ENCODE data around the gene SLC25A46. TPM values are rescaled to one million over a fixed set of nuclear protein-coding genes. Genes with fewer than 3 reads are reported as not detected.

Gene SLC25A46
- total RNA-seq, 1 experiment from 2014 or later = 53.4 TPM

DNA sequence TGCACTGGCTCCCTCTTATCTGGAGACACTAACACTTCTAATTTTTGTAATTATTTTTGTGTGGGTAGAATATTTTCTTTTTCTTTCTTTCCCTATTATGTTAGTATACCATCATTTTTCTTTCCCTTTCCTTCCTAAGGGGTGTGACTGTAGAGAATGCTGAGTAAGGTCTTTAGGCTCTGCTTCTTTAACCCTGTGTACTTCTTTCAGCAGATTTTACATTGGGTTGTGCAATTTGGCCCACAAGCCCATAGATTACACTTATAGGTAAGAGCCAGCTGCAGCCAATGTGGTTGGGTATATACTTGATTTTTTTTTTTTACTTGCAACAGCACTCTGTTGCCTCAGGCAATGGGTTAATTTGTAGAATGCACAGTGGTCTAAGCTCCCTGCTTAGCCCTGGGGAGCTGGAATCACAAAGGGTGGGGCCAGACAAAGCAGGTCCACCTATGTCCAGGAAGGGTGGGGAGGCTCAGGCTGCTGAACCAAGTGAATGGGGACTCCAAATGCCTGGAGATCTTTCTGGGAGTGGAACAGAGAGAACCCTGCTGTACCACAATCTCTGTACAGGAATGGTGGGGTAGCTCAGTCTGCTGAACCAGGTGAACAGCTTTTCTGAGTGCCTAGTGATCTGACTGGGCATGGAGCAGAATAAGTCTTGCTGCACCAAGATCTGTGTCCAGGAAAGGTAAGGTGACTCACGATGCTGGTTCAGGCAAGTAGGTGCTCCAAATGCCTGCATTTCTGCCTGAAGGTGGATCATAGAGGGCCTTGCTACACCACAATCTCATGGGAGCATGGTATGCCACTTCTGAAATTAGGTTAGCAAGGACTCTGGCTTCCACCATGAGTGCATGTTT lies 64.9 kb downstream of the SLC25A46 start:
- CTCF ChIA-PET = no interaction called here
- TF ChIP-seq, protein P1, sequence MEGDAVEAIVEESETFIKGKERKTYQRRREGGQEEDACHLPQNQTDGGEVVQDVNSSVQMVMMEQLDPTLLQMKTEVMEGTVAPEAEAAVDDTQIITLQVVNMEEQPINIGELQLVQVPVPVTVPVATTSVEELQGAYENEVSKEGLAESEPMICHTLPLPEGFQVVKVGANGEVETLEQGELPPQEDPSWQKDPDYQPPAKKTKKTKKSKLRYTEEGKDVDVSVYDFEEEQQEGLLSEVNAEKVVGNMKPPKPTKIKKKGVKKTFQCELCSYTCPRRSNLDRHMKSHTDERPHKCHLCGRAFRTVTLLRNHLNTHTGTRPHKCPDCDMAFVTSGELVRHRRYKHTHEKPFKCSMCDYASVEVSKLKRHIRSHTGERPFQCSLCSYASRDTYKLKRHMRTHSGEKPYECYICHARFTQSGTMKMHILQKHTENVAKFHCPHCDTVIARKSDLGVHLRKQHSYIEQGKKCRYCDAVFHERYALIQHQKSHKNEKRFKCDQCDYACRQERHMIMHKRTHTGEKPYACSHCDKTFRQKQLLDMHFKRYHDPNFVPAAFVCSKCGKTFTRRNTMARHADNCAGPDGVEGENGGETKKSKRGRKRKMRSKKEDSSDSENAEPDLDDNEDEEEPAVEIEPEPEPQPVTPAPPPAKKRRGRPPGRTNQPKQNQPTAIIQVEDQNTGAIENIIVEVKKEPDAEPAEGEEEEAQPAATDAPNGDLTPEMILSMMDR (IDR thresholded peaks at IDR 0.05; ENCODE audit: unreplicated experiment) = no peak
- H3K27me3 Mint-ChIP-seq (ENCODE audit: unreplicated experiment) = no peaks in the 10 kb centered on the region
- H3K27ac Mint-ChIP-seq (ENCODE audit: unreplicated experiment) = no peak overlapping the region
- no peaks in the 10 kb centered on the region for H3K4me1 Mint-ChIP-seq (ENCODE audit: low read depth, unreplicated experiment)
- DNase-seq = no peak
- intact Hi-C loops (cut with micrococcal nuclease; ENCODE audit: unreplicated experiment) = no loop called here
- peaks cover 2% of the 10 kb centered on the region for H3K9me3 Mint-ChIP-seq (ENCODE audit: low read depth, unreplicated experiment)
- no peak overlapping the region for H3K4me3 Mint-ChIP-seq (ENCODE audit: low read depth, unreplicated experiment)
- H3K36me3 Mint-ChIP-seq (ENCODE audit: insufficient read depth, unreplicated experiment) = no peaks in the 10 kb centered on the region
- no TSS peak for BruUV-seq (replicated peaks)

DNA sequence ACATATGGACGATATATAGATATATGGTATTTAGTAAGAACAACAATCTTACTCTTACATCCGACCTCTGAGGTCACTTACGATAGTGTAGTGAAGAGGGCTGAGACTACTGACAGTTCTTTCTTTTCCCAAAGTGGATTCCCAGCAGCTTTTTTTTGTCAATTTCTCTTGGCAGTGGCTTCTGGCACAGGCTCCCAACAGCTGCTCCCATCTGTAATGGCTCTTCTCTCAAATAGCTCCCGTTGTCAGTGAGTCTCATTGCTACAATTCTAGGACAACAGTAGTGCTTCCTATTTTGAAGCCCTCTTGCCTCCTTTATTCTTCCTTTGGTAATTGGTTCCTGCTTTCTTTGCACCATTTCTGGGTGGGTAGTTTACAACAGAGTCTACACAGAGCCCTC lies 68.4 kb downstream of the SLC25A46 start:
- TF ChIP-seq, protein P1 (IDR thresholded peaks at IDR 0.05; ENCODE audit: unreplicated experiment) = no peak
- Mint-ChIP-seq H3K36me3 (ENCODE audit: insufficient read depth, unreplicated experiment) (no peaks in the 10 kb centered on the region), H3K27ac (ENCODE audit: unreplicated experiment) (no peak overlapping the region), H3K27me3 (ENCODE audit: unreplicated experiment) (no peaks in the 10 kb centered on the region), H3K4me1 (ENCODE audit: low read depth, unreplicated experiment) (no peaks in the 10 kb centered on the region), H3K9me3 (ENCODE audit: low read depth, unreplicated experiment) (peaks cover 3% of the 10 kb centered on the region), H3K4me3 (ENCODE audit: low read depth, unreplicated experiment) (no peak overlapping the region)
- BruUV-seq (replicated peaks) = no TSS peak
- DNase-seq = no peak
- CTCF ChIA-PET = no interaction called here
- intact Hi-C loops (cut with micrococcal nuclease; ENCODE audit: unreplicated experiment) = no loop called here

DNA sequence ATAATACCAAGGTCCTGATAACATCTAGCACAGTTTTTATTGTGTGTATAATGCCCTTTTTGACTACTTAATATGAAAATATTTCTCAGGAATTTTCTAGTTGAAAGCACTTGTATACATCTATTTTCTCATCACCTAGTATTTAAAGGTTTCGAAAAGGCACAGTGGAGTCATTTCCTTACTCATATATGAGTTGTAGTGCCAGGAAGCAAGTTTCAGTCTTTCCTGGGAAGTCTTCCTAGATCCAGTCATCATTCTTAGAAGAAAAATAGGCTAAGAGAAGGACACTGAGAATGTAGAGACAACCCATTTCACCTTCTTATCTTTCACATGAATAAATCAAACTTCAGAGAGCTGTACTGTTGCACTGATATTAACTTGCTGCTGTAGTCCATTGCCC lies 70.2 kb downstream of the SLC25A46 start:
- peaks cover 6% of the 10 kb centered on the region for H3K9me3 Mint-ChIP-seq (ENCODE audit: low read depth, unreplicated experiment)
- H3K4me3 Mint-ChIP-seq (ENCODE audit: low read depth, unreplicated experiment) = no peak overlapping the region
- no peaks in the 10 kb centered on the region for H3K27me3 Mint-ChIP-seq (ENCODE audit: unreplicated experiment)
- H3K27ac Mint-ChIP-seq (ENCODE audit: unreplicated experiment) = no peak overlapping the region
- DNase-seq = no peak
- BruUV-seq (replicated peaks) = no TSS peak
- TF ChIP-seq, protein P1 (IDR thresholded peaks at IDR 0.05; ENCODE audit: unreplicated experiment) = no peak
- no peaks in the 10 kb centered on the region for H3K4me1 Mint-ChIP-seq (ENCODE audit: low read depth, unreplicated experiment)
- CTCF ChIA-PET = no interaction called here
- intact Hi-C loops (cut with micrococcal nuclease; ENCODE audit: unreplicated experiment) = no loop called here
- no peaks in the 10 kb centered on the region for H3K36me3 Mint-ChIP-seq (ENCODE audit: insufficient read depth, unreplicated experiment)

Other genes with a start within 250 kb of the SLC25A46 start
- gene TMEM232, start 12.3 kb upstream of the SLC25A46 start, total RNA-seq (2022) = 1.6 and 2.0 TPM in 2 replicates